ENCODE measurements around the gene HINT1. TPM values are rescaled to one million over a fixed set of nuclear protein-coding genes. Genes with fewer than 3 reads are reported as not detected.
A peak's percentile ranks its signal among the peaks of the same experiment; 100 is the strongest.

HINT1 gene
- total RNA-seq: 136 TPM
- long read RNA-seq, transcript HINT1-201 (3 exons, 1,081 nt): major isoform, 124 of 138 reads
- long read RNA-seq, transcript HINT1-209 (3 exons, 656 nt): minor isoform, 5 of 138 reads
- long read RNA-seq, partial matches to known transcripts: 1 of 138 reads
- long read RNA-seq, other reads (novel, unspliced or antisense): 3 of 138 reads

DNA sequence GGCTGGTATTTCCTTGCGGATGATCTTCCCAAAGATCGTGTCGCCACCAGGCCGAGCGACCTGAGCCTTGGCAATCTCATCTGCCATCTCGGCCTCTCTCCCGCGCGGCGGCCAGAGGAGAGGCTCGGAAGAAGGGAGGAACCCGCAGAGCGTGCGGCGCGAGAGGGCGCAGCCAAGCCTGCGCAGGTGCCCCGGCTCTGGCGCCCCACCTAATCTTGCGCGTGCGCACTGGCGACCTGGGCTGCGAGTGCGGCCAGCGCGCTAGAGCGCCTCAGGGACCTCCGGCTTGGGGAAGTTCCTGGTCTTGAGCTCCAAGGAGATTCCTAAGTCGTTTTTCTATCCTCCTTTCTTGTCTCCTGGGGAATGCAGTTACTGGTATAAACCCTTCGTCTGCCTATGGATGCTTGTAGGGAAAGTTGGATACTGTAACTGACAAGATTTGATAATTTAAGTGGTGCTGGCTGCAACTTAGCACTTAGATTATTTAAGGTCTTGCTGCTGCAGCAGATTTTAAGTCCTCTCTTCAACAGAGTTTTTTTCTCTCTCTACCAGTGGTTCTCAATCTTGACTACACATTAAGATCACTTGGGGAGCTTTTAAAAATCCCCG, at the start of gene HINT1:
Gene HINT1 (minus strand): TSS at position 138 of the 609 bp plus-strand sequence. CDS start 51 bp downstream, at position 87.
- TF ChIP-seq, protein P1, sequence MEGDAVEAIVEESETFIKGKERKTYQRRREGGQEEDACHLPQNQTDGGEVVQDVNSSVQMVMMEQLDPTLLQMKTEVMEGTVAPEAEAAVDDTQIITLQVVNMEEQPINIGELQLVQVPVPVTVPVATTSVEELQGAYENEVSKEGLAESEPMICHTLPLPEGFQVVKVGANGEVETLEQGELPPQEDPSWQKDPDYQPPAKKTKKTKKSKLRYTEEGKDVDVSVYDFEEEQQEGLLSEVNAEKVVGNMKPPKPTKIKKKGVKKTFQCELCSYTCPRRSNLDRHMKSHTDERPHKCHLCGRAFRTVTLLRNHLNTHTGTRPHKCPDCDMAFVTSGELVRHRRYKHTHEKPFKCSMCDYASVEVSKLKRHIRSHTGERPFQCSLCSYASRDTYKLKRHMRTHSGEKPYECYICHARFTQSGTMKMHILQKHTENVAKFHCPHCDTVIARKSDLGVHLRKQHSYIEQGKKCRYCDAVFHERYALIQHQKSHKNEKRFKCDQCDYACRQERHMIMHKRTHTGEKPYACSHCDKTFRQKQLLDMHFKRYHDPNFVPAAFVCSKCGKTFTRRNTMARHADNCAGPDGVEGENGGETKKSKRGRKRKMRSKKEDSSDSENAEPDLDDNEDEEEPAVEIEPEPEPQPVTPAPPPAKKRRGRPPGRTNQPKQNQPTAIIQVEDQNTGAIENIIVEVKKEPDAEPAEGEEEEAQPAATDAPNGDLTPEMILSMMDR (IDR thresholded peaks at IDR 0.05): no peak
- intact Hi-C loops (cut with DNase I): no loop called here
- H3K27me3 ChIP-seq (ENCODE audit: low read depth): no peaks in the 10 kb centered on the region
- DNase-seq (peak; percentile 96), ATAC-seq (peak; percentile 96)
- H3K36me3 ChIP-seq: peaks cover 27% of the 10 kb centered on the region
- H3K4me3 ChIP-seq: peak within 1 kb of the TSS; percentile 93
- H3K4me1 ChIP-seq: peaks cover 25% of the 10 kb centered on the region
- no peaks in the 10 kb centered on the region for H3K9me3 ChIP-seq
- peak within 1 kb of the TSS; percentile 95 for H3K27ac ChIP-seq

DNA sequence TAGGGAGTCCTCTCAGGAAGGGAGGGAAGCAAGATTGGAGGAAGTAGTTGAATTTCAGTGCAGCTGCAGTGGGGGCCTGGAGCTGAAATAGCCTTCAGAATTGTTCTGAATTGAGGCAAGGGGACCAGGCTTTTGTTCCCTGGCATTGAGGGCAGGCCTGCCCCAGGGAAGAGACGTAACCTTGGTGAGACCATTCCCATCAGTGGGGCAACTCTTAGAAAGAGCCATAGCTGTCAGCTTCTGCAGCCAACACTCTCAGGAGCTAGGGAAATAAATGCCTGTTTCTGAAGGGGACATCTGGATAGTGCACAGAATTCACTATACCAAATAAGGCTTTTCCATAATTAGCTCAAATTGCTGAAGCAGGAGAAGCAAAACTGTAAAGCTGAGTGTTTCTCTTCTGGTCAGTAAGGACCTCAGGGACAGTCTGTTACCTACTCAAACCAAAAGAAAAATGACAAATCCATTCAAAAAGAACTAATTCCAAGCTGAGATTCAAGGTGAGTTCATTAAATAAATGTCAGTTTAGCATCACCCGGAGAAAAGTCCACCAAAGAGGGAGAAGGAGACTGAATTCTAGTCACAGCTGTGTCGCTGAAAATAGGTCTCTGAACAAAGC, 49.7 kb upstream of the HINT1 start:
- peaks cover 3% of the 10 kb centered on the region for H3K4me1 ChIP-seq
- H3K36me3 ChIP-seq: no peaks in the 10 kb centered on the region
- DNase-seq (no peak), ATAC-seq (no peak)
- intact Hi-C loops (cut with DNase I): no loop called here
- H3K27ac ChIP-seq: no peak overlapping the region
- H3K27me3 ChIP-seq (ENCODE audit: low read depth): no peaks in the 10 kb centered on the region
- no peak overlapping the region for H3K4me3 ChIP-seq
- no peaks in the 10 kb centered on the region for H3K9me3 ChIP-seq
- TF ChIP-seq, protein P1 (IDR thresholded peaks at IDR 0.05): no peak

DNA sequence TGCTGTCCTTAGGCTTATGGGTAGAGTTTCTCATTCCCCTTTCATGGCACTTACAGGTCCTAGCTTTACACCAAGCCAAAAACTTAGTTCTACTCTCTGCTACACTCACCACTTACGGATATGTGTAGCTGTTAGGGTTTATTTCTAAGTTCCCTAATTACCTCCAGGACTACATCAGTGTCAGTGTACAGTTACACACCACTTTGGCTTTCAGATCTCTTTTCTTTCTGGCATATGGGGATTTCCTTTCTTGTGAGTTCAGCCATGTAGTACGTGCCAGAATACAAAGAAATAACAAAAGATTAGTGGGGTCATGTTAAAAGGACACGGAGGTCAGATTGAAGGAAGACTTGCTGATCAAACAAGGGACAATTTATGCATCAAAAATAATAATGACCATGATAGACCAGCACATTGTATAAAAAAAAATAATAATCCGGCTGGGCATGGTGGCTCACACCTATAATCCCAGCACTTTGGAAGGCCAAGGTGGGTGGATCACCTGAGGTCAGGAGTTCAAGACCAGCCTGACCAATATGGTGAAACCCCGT, 47.5 kb upstream of the HINT1 start:
- ATAC-seq (no peak), DNase-seq (no peak)
- Histone ChIP-seq H3K9me3 (no peaks in the 10 kb centered on the region), H3K27me3 (ENCODE audit: low read depth) (no peaks in the 10 kb centered on the region), H3K4me3 (no peak overlapping the region), H3K27ac (no peak overlapping the region), H3K4me1 (peaks cover 11% of the 10 kb centered on the region), H3K36me3 (no peaks in the 10 kb centered on the region)
- TF ChIP-seq, protein P1 (IDR thresholded peaks at IDR 0.05): no peak
- intact Hi-C loops (cut with DNase I): no loop called here

DNA sequence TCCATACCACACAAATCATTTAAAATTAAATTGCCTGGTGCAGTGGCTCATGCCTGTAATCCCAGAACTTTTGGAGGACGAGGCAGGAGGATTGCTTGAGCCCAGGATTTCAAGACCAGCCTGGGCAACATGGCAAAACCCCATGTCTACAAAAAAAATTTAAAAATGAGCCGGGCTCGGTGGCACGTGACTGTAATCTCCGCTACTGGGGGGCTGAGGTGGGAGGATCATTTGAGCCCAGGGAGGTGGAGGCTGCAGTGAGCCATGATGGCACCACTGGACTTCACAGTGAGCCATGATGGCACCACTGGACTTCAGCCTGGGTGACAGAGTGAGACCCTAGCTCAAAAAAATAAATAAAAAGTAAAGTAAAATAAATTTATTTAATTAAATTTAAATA, 46.6 kb upstream of the HINT1 start:
- DNase-seq (no peak), ATAC-seq (no peak)
- H3K9me3 ChIP-seq: no peaks in the 10 kb centered on the region
- peaks cover 11% of the 10 kb centered on the region for H3K4me1 ChIP-seq
- no peak overlapping the region for H3K27ac ChIP-seq
- H3K36me3 ChIP-seq: no peaks in the 10 kb centered on the region
- intact Hi-C loops (cut with DNase I): no loop called here
- no peak overlapping the region for H3K4me3 ChIP-seq
- TF ChIP-seq, protein P1 (IDR thresholded peaks at IDR 0.05): no peak
- no peaks in the 10 kb centered on the region for H3K27me3 ChIP-seq (ENCODE audit: low read depth)

DNA sequence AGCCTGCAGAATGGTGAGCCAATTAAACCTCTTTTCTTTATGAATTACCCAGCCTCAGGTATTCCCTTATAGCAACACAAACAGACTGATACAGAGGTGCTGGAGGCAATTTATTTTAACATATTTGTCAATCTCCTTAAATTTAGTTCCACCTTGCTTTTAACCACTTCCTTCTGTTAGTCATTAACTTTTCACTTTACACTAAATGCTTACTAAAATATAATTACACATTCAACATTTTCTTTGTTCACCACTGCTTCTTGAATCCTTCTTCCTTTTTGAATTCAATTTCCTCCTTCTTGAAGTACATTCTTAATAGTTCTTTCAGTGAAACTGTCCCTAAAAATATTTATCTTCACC, 45.1 kb upstream of the HINT1 start:
- intact Hi-C loops (cut with DNase I): no loop called here
- no peak for ATAC-seq
- H3K4me3 ChIP-seq: no peak overlapping the region
- H3K27me3 ChIP-seq (ENCODE audit: low read depth): no peaks in the 10 kb centered on the region
- H3K36me3 ChIP-seq: no peaks in the 10 kb centered on the region
- TF ChIP-seq, protein P1 (IDR thresholded peaks at IDR 0.05): no peak
- DNase-seq: no peak
- peaks cover 11% of the 10 kb centered on the region for H3K4me1 ChIP-seq
- no peaks in the 10 kb centered on the region for H3K9me3 ChIP-seq
- no peak overlapping the region for H3K27ac ChIP-seq
